ENCODE measurements around the gene SLC10A1.

Gene SLC10A1

GRCh38 chr14:69795691-69796090 is 1.4 kb downstream of the SLC10A1 start:
- Histone ChIP-seq H3F3A (ENCODE audit: control insufficient read depth, insufficient read depth) (peaks cover 3% of the 10 kb centered on the region; the same call in 1 of the 2 replicates), H3K4me2 (ENCODE audit: low read length) (no peak overlapping the region), H3K27ac (ENCODE audit: low read depth, low read length) (no peak overlapping the region), H3K9me3 (ENCODE audit: control insufficient read depth, insufficient read depth, low read length) (no peaks in the 10 kb centered on the region), H3K9me2 (replicated peaks; ENCODE audit: control insufficient read depth, low read length) (no peaks in the 10 kb centered on the region), H4K20me1 (ENCODE audit: control insufficient read depth, insufficient read depth, low read depth, low read length) (no peaks in the 10 kb centered on the region), H3K4me1 (ENCODE audit: control insufficient read depth, low read length) (peaks cover under 1% of the 10 kb centered on the region; the same call in 1 of the 2 replicates), H3K36me3 (ENCODE audit: control insufficient read depth, low read length) (no peaks in the 10 kb centered on the region), H3K4me3 (ENCODE audit: low read length) (no peak overlapping the region), H3K79me2 (ENCODE audit: control insufficient read depth, low read length) (no peaks in the 10 kb centered on the region), H3K27me3 (ENCODE audit: control insufficient read depth, low read length) (peaks cover 3% of the 10 kb centered on the region; the same call in 1 of the 2 replicates)
- TF ChIP-seq, protein P1, sequence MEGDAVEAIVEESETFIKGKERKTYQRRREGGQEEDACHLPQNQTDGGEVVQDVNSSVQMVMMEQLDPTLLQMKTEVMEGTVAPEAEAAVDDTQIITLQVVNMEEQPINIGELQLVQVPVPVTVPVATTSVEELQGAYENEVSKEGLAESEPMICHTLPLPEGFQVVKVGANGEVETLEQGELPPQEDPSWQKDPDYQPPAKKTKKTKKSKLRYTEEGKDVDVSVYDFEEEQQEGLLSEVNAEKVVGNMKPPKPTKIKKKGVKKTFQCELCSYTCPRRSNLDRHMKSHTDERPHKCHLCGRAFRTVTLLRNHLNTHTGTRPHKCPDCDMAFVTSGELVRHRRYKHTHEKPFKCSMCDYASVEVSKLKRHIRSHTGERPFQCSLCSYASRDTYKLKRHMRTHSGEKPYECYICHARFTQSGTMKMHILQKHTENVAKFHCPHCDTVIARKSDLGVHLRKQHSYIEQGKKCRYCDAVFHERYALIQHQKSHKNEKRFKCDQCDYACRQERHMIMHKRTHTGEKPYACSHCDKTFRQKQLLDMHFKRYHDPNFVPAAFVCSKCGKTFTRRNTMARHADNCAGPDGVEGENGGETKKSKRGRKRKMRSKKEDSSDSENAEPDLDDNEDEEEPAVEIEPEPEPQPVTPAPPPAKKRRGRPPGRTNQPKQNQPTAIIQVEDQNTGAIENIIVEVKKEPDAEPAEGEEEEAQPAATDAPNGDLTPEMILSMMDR (IDR thresholded peaks at IDR 0.05; ENCODE audit: low read depth, low read length, poor library complexity, severe bottlenecking): no peak
- no peak for TF ChIP-seq EZH2phosphoT487 (IDR thresholded peaks at IDR 0.05; ENCODE audit: borderline replicate concordance, low read length)

DNA sequence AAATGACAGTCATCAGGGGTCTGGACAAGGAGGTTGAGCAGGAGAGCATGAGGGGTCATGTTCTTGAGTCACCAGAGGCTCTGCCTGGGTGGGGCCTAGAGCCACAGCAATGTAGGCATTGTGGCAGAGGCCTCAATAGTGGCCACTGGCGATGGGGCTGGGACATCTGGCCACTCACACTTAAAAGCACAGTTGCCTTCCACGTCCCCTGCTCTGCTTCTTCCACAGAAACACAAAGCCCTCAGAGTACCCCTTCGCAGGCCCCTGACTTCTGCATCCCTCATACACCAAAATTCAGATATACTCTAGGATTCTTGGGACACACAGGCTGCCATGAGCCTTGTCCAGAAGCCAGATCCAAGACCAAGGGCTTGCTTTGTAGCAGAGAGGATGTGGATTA is 2.2 kb downstream of the SLC10A1 start:
- no peaks in the 10 kb centered on the region for H3K9me2 ChIP-seq (replicated peaks; ENCODE audit: control insufficient read depth, low read length)
- peaks cover 3% of the 10 kb centered on the region; the same call in 1 of the 2 replicates for H3K27me3 ChIP-seq (ENCODE audit: control insufficient read depth, low read length)
- H3F3A ChIP-seq (ENCODE audit: control insufficient read depth, insufficient read depth): peaks cover 7% of the 10 kb centered on the region; the same call in 1 of the 2 replicates
- no peaks in the 10 kb centered on the region for H3K79me2 ChIP-seq (ENCODE audit: control insufficient read depth, low read length)
- H3K4me1 ChIP-seq (ENCODE audit: control insufficient read depth, low read length): peaks cover 7% of the 10 kb centered on the region
- no peak overlapping the region for H3K27ac ChIP-seq (ENCODE audit: low read depth, low read length)
- H3K4me3 ChIP-seq (ENCODE audit: low read length): no peak overlapping the region
- H3K4me2 ChIP-seq (ENCODE audit: low read length): no peak overlapping the region
- H3K9me3 ChIP-seq (ENCODE audit: control insufficient read depth, insufficient read depth, low read length): no peaks in the 10 kb centered on the region
- H4K20me1 ChIP-seq (ENCODE audit: control insufficient read depth, insufficient read depth, low read depth, low read length): no peaks in the 10 kb centered on the region
- H3K36me3 ChIP-seq (ENCODE audit: control insufficient read depth, low read length): no peaks in the 10 kb centered on the region
- no peak for TF ChIP-seq EZH2phosphoT487 (IDR thresholded peaks at IDR 0.05; ENCODE audit: borderline replicate concordance, low read length)
- TF ChIP-seq, protein P1 (IDR thresholded peaks at IDR 0.05; ENCODE audit: low read depth, low read length, poor library complexity, severe bottlenecking): no peak

DNA sequence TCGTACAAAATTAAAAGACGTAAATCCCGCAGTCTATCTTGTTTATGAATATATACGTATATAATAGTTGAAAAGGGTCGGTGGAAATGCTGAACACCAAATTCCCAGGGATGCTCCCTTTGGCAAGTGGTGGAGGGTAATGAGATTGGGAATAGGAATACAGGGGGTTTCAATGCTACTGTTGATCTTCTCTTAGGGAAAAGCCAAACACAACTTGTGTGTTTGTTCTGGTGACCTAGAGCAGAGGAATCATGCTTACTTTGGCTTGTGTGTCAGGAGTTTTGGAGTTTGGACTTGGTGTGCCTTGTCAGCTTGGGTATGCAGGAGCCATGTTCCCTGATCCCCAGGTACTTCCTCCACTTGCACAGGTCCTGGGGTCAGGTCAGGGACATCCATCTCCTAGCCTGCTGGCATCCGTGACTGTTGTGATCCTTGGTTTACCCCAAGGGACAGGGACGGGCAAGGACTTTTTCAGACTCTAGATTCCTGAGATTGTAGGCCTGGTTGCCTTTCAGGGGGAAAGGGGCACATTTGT is 4.1 kb downstream of the SLC10A1 start:
- Histone ChIP-seq H3K4me3 (ENCODE audit: low read length) (no peak overlapping the region), H3K9me2 (replicated peaks; ENCODE audit: control insufficient read depth, low read length) (no peaks in the 10 kb centered on the region), H3K79me2 (ENCODE audit: control insufficient read depth, low read length) (no peaks in the 10 kb centered on the region), H3K27me3 (ENCODE audit: control insufficient read depth, low read length) (peaks cover 3% of the 10 kb centered on the region; the same call in 1 of the 2 replicates), H3K27ac (ENCODE audit: low read depth, low read length) (no peak overlapping the region), H3K4me2 (ENCODE audit: low read length) (no peak overlapping the region), H3K36me3 (ENCODE audit: control insufficient read depth, low read length) (no peaks in the 10 kb centered on the region), H3K9me3 (ENCODE audit: control insufficient read depth, insufficient read depth, low read length) (no peaks in the 10 kb centered on the region), H3F3A (ENCODE audit: control insufficient read depth, insufficient read depth) (peaks cover 7% of the 10 kb centered on the region; the same call in 1 of the 2 replicates), H3K4me1 (ENCODE audit: control insufficient read depth, low read length) (peaks cover 8% of the 10 kb centered on the region), H4K20me1 (ENCODE audit: control insufficient read depth, insufficient read depth, low read depth, low read length) (no peaks in the 10 kb centered on the region)
- TF ChIP-seq, protein P1 (IDR thresholded peaks at IDR 0.05; ENCODE audit: low read depth, low read length, poor library complexity, severe bottlenecking): no peak
- TF ChIP-seq EZH2phosphoT487 (IDR thresholded peaks at IDR 0.05; ENCODE audit: borderline replicate concordance, low read length): no peak

All from DOHH2 (cell line).